ENCODE data around the gene MAPK4. TPM values are rescaled to one million over a fixed set of nuclear protein-coding genes. Genes with fewer than 3 reads are reported as not detected.

MAPK4 gene
- total RNA-seq, 1 experiment from 2014 or later, result not detected

- Histone ChIP-seq H3K9me3 (no peaks in the 10 kb centered on the region), H3K4me3 (no peak overlapping the region), H3K36me3 (no peaks in the 10 kb centered on the region), H3K27me3 (no peaks in the 10 kb centered on the region)
- DNase-seq, result peak; percentile 30
These were observed 96.5 kb downstream of the MAPK4 start for GRCh38 chr18:50656396-50656795.

- peak; percentile 12 for DNase-seq
- Histone ChIP-seq H3K36me3 (no peaks in the 10 kb centered on the region), H3K9me3 (peaks cover 3% of the 10 kb centered on the region; the same call in 1 of the 2 replicates), H3K27me3 (no peaks in the 10 kb centered on the region), H3K4me3 (no peak overlapping the region)
These were observed 97.1 kb downstream of the MAPK4 start for GRCh38 chr18:50656841-50657470.

- Histone ChIP-seq H3K36me3 (no peaks in the 10 kb centered on the region), H3K4me3 (no peak overlapping the region), H3K9me3 (peaks cover 6% of the 10 kb centered on the region; the same call in 1 of the 2 replicates), H3K27me3 (no peaks in the 10 kb centered on the region)
- DNase-seq, result no peak
These were observed 98.7 kb downstream of the MAPK4 start for GRCh38 chr18:50658601-50659000.

- H3K27me3 ChIP-seq, result no peaks in the 10 kb centered on the region
- peaks cover 6% of the 10 kb centered on the region; the same call in 1 of the 2 replicates for H3K9me3 ChIP-seq
- no peak overlapping the region for H3K4me3 ChIP-seq
- no peaks in the 10 kb centered on the region for H3K36me3 ChIP-seq
- peak; percentile 67 for DNase-seq
These were observed 99.5 kb downstream of the MAPK4 start for GRCh38 chr18:50659091-50660003.

GRCh38 chr18:50661013-50661412 lies 101.1 kb downstream of the MAPK4 start:
- Histone ChIP-seq H3K9me3 (peaks cover 6% of the 10 kb centered on the region; the same call in 1 of the 2 replicates), H3K27me3 (no peaks in the 10 kb centered on the region), H3K36me3 (no peaks in the 10 kb centered on the region), H3K4me3 (no peak overlapping the region)
- no peak for DNase-seq

- no peaks in the 10 kb centered on the region for H3K36me3 ChIP-seq
- peaks cover 6% of the 10 kb centered on the region; the same call in 1 of the 2 replicates for H3K9me3 ChIP-seq
- H3K27me3 ChIP-seq, result no peaks in the 10 kb centered on the region
- DNase-seq, result no peak
- H3K4me3 ChIP-seq, result no peak overlapping the region
These were observed 102.3 kb downstream of the MAPK4 start for GRCh38 chr18:50662177-50662576.

GRCh38 chr18:50662775-50663383 lies 103.0 kb downstream of the MAPK4 start:
- H3K9me3 ChIP-seq, result peaks cover 6% of the 10 kb centered on the region; the same call in 1 of the 2 replicates
- no peak for DNase-seq
- no peaks in the 10 kb centered on the region for H3K36me3 ChIP-seq
- no peak overlapping the region for H3K4me3 ChIP-seq
- H3K27me3 ChIP-seq, result no peaks in the 10 kb centered on the region

GRCh38 chr18:50663626-50664441 lies 103.9 kb downstream of the MAPK4 start:
- Histone ChIP-seq H3K4me3 (no peak overlapping the region), H3K27me3 (no peaks in the 10 kb centered on the region), H3K36me3 (no peaks in the 10 kb centered on the region), H3K9me3 (peaks cover 6% of the 10 kb centered on the region; the same call in 1 of the 2 replicates)
- DNase-seq, result no peak

- Histone ChIP-seq H3K27me3 (no peaks in the 10 kb centered on the region), H3K4me3 (no peak overlapping the region), H3K36me3 (no peaks in the 10 kb centered on the region), H3K9me3 (peaks cover 6% of the 10 kb centered on the region; the same call in 1 of the 2 replicates)
- no peak for DNase-seq
These were observed 105.1 kb downstream of the MAPK4 start for GRCh38 chr18:50665015-50665414.

GRCh38 chr18:50665519-50665918 lies 105.6 kb downstream of the MAPK4 start:
- DNase-seq, result no peak
- Histone ChIP-seq H3K4me3 (no peak overlapping the region), H3K36me3 (no peaks in the 10 kb centered on the region), H3K27me3 (no peaks in the 10 kb centered on the region), H3K9me3 (peaks cover 6% of the 10 kb centered on the region; the same call in 1 of the 2 replicates)

GRCh38 chr18:50666536-50666935 lies 106.6 kb downstream of the MAPK4 start:
- Histone ChIP-seq H3K9me3 (peaks cover 6% of the 10 kb centered on the region; the same call in 1 of the 2 replicates), H3K27me3 (no peaks in the 10 kb centered on the region), H3K36me3 (no peaks in the 10 kb centered on the region), H3K4me3 (no peak overlapping the region)
- DNase-seq, result no peak

GRCh38 chr18:50671376-50671775 lies 111.5 kb downstream of the MAPK4 start:
- Histone ChIP-seq H3K36me3 (no peaks in the 10 kb centered on the region), H3K27me3 (no peaks in the 10 kb centered on the region), H3K4me3 (no peak overlapping the region), H3K9me3 (no peaks in the 10 kb centered on the region)
- no peak for DNase-seq

GRCh38 chr18:50674307-50674980 lies 114.6 kb downstream of the MAPK4 start:
- Histone ChIP-seq H3K4me3 (no peak overlapping the region), H3K36me3 (no peaks in the 10 kb centered on the region), H3K27me3 (no peaks in the 10 kb centered on the region), H3K9me3 (no peaks in the 10 kb centered on the region)
- DNase-seq, result peak; percentile 26

GRCh38 chr18:50675043-50675442 lies 115.2 kb downstream of the MAPK4 start:
- Histone ChIP-seq H3K4me3 (no peak overlapping the region), H3K9me3 (no peaks in the 10 kb centered on the region), H3K27me3 (no peaks in the 10 kb centered on the region), H3K36me3 (no peaks in the 10 kb centered on the region)
- no peak for DNase-seq

- no peak for DNase-seq
- Histone ChIP-seq H3K27me3 (no peaks in the 10 kb centered on the region), H3K36me3 (no peaks in the 10 kb centered on the region), H3K4me3 (no peak overlapping the region), H3K9me3 (no peaks in the 10 kb centered on the region)
These were observed 118.8 kb downstream of the MAPK4 start for GRCh38 chr18:50678651-50679050.

- Histone ChIP-seq H3K4me3 (no peak overlapping the region), H3K36me3 (no peaks in the 10 kb centered on the region), H3K9me3 (no peaks in the 10 kb centered on the region), H3K27me3 (no peaks in the 10 kb centered on the region)
- DNase-seq, result no peak
These were observed 119.2 kb downstream of the MAPK4 start for GRCh38 chr18:50679056-50679455.

All from MG63 (cell line).